ENCODE results near the gene PCID2.
A peak's percentile ranks its signal among the peaks of the same experiment; 100 is the strongest.

- TF ChIP-seq, protein P1, sequence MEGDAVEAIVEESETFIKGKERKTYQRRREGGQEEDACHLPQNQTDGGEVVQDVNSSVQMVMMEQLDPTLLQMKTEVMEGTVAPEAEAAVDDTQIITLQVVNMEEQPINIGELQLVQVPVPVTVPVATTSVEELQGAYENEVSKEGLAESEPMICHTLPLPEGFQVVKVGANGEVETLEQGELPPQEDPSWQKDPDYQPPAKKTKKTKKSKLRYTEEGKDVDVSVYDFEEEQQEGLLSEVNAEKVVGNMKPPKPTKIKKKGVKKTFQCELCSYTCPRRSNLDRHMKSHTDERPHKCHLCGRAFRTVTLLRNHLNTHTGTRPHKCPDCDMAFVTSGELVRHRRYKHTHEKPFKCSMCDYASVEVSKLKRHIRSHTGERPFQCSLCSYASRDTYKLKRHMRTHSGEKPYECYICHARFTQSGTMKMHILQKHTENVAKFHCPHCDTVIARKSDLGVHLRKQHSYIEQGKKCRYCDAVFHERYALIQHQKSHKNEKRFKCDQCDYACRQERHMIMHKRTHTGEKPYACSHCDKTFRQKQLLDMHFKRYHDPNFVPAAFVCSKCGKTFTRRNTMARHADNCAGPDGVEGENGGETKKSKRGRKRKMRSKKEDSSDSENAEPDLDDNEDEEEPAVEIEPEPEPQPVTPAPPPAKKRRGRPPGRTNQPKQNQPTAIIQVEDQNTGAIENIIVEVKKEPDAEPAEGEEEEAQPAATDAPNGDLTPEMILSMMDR (IDR thresholded peaks at IDR 0.05) = no peak
- peak; percentile 41 for TF ChIP-seq CHD2 (IDR thresholded peaks at IDR 0.05; ENCODE audit: low read length, partially characterized antibody)
- TF ChIP-seq NFIC (IDR thresholded peaks at IDR 0.05; ENCODE audit: borderline replicate concordance) = 0 out of 2 replicates have a peak, but pooled peaks have one; percentile 33
- TF ChIP-seq EP300 (IDR thresholded peaks at IDR 0.05; ENCODE audit: borderline replicate concordance in 1 of 2, low read depth in 1 of 2, low read length in 1 of 2) = peak in 1 of 2 experiments; percentile 74; a peak in 1 of 4 replicates
- TF ChIP-seq FOXM1 (IDR thresholded peaks at IDR 0.05; ENCODE audit: low read depth) = no peak
- TF ChIP-seq, protein P2, sequence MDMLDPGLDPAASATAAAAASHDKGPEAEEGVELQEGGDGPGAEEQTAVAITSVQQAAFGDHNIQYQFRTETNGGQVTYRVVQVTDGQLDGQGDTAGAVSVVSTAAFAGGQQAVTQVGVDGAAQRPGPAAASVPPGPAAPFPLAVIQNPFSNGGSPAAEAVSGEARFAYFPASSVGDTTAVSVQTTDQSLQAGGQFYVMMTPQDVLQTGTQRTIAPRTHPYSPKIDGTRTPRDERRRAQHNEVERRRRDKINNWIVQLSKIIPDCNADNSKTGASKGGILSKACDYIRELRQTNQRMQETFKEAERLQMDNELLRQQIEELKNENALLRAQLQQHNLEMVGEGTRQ (IDR thresholded peaks at IDR 0.05; ENCODE audit: borderline replicate concordance, low read depth, low read length) = no peak
- TF ChIP-seq SMC3 (IDR thresholded peaks at IDR 0.05; ENCODE audit: low read depth, low read length) = no peak
- no peak for TF ChIP-seq RAD21 (IDR thresholded peaks at IDR 0.05; ENCODE audit: low read length)
- no peak for TF ChIP-seq EZH2phosphoT487 (IDR thresholded peaks at IDR 0.05; ENCODE audit: borderline replicate concordance, low read depth)
These were observed 30.2 kb downstream of the PCID2 start for GRCh38 chr13:113178070-113178895.

All from SK-N-SH (cell line).